Measurements from ENCODE around the gene NFAT5. TPM values are rescaled to one million over a fixed set of nuclear protein-coding genes. Genes with fewer than 3 reads are reported as not detected.

NFAT5 gene
- total RNA-seq, 3 donors from 2014 or later, result 29.1 to 48.4 (median 39.8) TPM

GRCh38 chr16:69534720-69535119 lies 31.0 kb upstream of the NFAT5 start:
- H3K4me3 ChIP-seq, result no peak overlapping the region
- intact Hi-C loops (cut with DNase I, micrococcal nuclease), result no loop called here
- no peaks in the 10 kb centered on the region for H3K9me3 ChIP-seq
- no peaks in the 10 kb centered on the region for H3K36me3 ChIP-seq (ENCODE audit: low read depth)
- ATAC-seq, result no peak
- TF ChIP-seq, protein P1, sequence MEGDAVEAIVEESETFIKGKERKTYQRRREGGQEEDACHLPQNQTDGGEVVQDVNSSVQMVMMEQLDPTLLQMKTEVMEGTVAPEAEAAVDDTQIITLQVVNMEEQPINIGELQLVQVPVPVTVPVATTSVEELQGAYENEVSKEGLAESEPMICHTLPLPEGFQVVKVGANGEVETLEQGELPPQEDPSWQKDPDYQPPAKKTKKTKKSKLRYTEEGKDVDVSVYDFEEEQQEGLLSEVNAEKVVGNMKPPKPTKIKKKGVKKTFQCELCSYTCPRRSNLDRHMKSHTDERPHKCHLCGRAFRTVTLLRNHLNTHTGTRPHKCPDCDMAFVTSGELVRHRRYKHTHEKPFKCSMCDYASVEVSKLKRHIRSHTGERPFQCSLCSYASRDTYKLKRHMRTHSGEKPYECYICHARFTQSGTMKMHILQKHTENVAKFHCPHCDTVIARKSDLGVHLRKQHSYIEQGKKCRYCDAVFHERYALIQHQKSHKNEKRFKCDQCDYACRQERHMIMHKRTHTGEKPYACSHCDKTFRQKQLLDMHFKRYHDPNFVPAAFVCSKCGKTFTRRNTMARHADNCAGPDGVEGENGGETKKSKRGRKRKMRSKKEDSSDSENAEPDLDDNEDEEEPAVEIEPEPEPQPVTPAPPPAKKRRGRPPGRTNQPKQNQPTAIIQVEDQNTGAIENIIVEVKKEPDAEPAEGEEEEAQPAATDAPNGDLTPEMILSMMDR (IDR thresholded peaks at IDR 0.05), result no peak
- DNase-seq, result no peak
- H3K4me1 ChIP-seq (ENCODE audit: low read depth), result no peaks in the 10 kb centered on the region

GRCh38 chr16:69535123-69536050 lies 30.4 kb upstream of the NFAT5 start:
- H3K36me3 ChIP-seq (ENCODE audit: low read depth), result no peaks in the 10 kb centered on the region
- H3K4me1 ChIP-seq (ENCODE audit: low read depth), result no peaks in the 10 kb centered on the region
- TF ChIP-seq, protein P1 (IDR thresholded peaks at IDR 0.05), result no peak
- H3K9me3 ChIP-seq, result no peaks in the 10 kb centered on the region
- ATAC-seq (no peak), DNase-seq (no peak)
- H3K4me3 ChIP-seq, result no peak overlapping the region
- intact Hi-C loops (cut with DNase I, micrococcal nuclease), result no loop called here

DNA sequence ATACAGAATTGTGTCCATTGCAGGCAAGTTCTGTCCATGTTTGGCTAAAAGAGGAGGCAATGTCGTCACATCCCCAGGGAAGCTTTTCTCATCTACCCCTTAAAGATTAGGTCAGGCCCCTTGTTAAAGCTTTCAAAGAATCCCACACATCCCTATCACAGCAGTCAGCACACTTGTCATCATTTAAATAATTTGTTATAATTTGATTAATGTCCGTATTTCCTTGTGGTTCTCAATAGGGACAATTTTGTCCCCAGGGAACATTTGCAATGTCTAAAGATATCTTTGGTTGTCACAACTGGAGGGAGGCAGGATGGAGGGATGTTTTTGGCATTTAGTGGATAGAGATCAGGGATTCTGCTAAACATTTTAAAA lies 28.1 kb upstream of the NFAT5 start:
- H3K4me1 ChIP-seq (ENCODE audit: low read depth), result no peaks in the 10 kb centered on the region
- no peaks in the 10 kb centered on the region for H3K36me3 ChIP-seq (ENCODE audit: low read depth)
- DNase-seq (no peak), ATAC-seq (no peak)
- H3K4me3 ChIP-seq, result no peak overlapping the region
- intact Hi-C loops (cut with DNase I, micrococcal nuclease), result no loop called here
- H3K9me3 ChIP-seq, result no peaks in the 10 kb centered on the region
- TF ChIP-seq, protein P1 (IDR thresholded peaks at IDR 0.05), result no peak

DNA sequence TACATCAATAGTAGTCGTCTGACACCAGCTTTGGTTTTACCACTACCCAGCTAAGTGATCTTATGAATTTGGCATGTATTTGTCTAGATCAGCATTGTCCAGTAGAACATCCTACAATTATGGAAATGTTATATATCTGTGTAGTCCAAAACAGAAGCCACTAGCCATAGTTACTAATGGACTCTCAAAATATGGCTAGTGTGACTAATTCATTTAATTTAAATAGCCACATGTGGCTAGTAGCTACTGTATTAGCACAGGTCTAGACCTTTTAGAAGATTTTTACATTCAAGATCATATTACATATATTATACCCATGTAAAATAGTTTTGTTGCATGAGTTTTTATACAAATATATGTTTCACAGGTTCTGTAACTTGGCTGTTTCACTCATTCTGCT lies 27.0 kb upstream of the NFAT5 start:
- Histone ChIP-seq H3K4me3 (no peak overlapping the region), H3K9me3 (no peaks in the 10 kb centered on the region), H3K4me1 (ENCODE audit: low read depth) (no peaks in the 10 kb centered on the region), H3K36me3 (ENCODE audit: low read depth) (no peaks in the 10 kb centered on the region)
- ATAC-seq, result no peak
- intact Hi-C loops (cut with DNase I, micrococcal nuclease), result no loop called here
- DNase-seq, result no peak
- TF ChIP-seq, protein P1 (IDR thresholded peaks at IDR 0.05), result no peak

DNA sequence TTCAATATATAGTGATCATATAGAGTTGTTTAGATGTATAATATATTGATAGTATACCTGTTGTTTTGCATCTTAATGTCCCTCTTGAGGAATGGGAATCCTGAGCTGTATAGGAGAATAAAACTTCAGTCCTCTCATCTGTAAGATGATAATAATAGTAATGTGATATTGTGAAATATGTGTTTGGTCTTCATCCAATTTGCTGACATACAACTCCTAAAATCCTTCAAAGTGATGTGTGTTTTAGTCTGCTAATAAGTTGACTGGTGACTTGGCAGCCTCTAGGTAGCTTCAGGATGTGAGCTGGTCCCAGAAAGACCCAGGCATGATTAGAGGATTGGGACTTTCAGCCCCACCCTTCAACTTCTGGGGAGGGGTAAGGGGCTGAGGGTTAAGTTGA lies 22.8 kb upstream of the NFAT5 start:
- H3K36me3 ChIP-seq (ENCODE audit: low read depth), result no peaks in the 10 kb centered on the region
- TF ChIP-seq, protein P1 (IDR thresholded peaks at IDR 0.05), result no peak
- DNase-seq (no peak), ATAC-seq (no peak)
- intact Hi-C loops (cut with DNase I, micrococcal nuclease), result no loop called here
- no peaks in the 10 kb centered on the region for H3K9me3 ChIP-seq
- H3K4me1 ChIP-seq (ENCODE audit: low read depth), result no peaks in the 10 kb centered on the region
- no peak overlapping the region for H3K4me3 ChIP-seq

All from mucosa of descending colon (tissue), 3 donors.